MCF 10A (cell line): Measurements from ENCODE around the gene PPM1K. TPM values are rescaled to one million over a fixed set of nuclear protein-coding genes. Genes with fewer than 3 reads are reported as not detected.

ENCODE experiments used
- BruUV-seq: library from RNA; stranded (reverse); fragments of 400-500 nt; replicated peaks from 2 replicates; lab custom pipeline; 2021; lab: Mats Ljungman, UMichigan
- CTCF ChIA-PET: fragments of 300-600 bp; sonication (Branson Sonifier 250); formaldehyde crosslinking; extraction: SDS; loops from one replicate; lab custom pipeline; 2021; ENCODE audit warnings: antibody characterized with exemption, inconsistent platforms; lab: Yijun Ruan, JAX
- POLR2A ChIA-PET: fragments of 300-600, 350-650 bp; sonication (Branson Sonifier 250); formaldehyde crosslinking; extraction: SDS; loops from one replicate; lab custom pipeline; 2020; ENCODE audit warnings: antibody characterized with exemption, inconsistent platforms; lab: Yijun Ruan, JAX
- DNase-seq: peaks from one replicate; pipeline ENCODE4 v3.0.0-alpha.2; 2018; ENCODE audit not compliant: unreplicated experiment
- H3K27ac Mint-ChIP-seq: one replicate; pipeline ENCODE4 v1.8.0; 2022; ENCODE audit warnings: mild to moderate bottlenecking, low read depth, mixed read lengths; ENCODE audit not compliant: unreplicated experiment
- H3K27me3 Mint-ChIP-seq: one replicate; pipeline ENCODE4 v1.8.0; 2022; ENCODE audit warnings: mixed read lengths; ENCODE audit not compliant: insufficient read depth, unreplicated experiment
- H3K36me3 Mint-ChIP-seq: one replicate; pipeline ENCODE4 v1.8.0; 2022; ENCODE audit warnings: mild to moderate bottlenecking, moderate library complexity, mixed read lengths; ENCODE audit not compliant: insufficient read depth, unreplicated experiment
- H3K4me1 Mint-ChIP-seq: one replicate; pipeline ENCODE4 v1.8.0; 2022; ENCODE audit warnings: mixed read lengths; ENCODE audit not compliant: insufficient read depth, unreplicated experiment
- H3K4me3 Mint-ChIP-seq: one replicate; pipeline ENCODE4 v1.8.0; 2022; ENCODE audit warnings: mild to moderate bottlenecking, moderate library complexity, mixed read lengths; ENCODE audit not compliant: unreplicated experiment
- H3K9me3 Mint-ChIP-seq: one replicate; pipeline ENCODE4 v1.8.0; 2022; ENCODE audit warnings: mixed read lengths; ENCODE audit not compliant: unreplicated experiment
- CTCF ChIP-seq: fragments of 200-600 bp; IDR thresholded peaks from one replicate; pipeline ENCODE4 v1.8.0; 2022; ENCODE audit warnings: antibody characterized with exemption, mild to moderate bottlenecking; ENCODE audit not compliant: unreplicated experiment
- intact Hi-C: fragments of 100-400 bp; cut with micrococcal nuclease; formaldehyde crosslinking; loops from 2 replicates; pipeline ENCODE4 v1.14.1; 2022
- total RNA-seq: library from RNA; stranded (reverse); gene quantifications from 2 replicates; pipeline ENCODE4 v1.2.3, GENCODE V29; 2022

Gene PPM1K
- total RNA-seq, 1 experiment from 2014 or later, result 21.0 TPM

GRCh38 chr4:88215351-88215750 is 69.0 kb downstream of the PPM1K start:
- H3K36me3 Mint-ChIP-seq, result no peaks in the 10 kb centered on the region
- H3K27me3 Mint-ChIP-seq, result peaks cover 21% of the 10 kb centered on the region
- no TSS peak for BruUV-seq
- H3K4me3 Mint-ChIP-seq, result no peak overlapping the region
- ChIA-PET POLR2A (no interaction called here), CTCF (interaction anchor here (0.6 to 10.3 kb wide), 8 partner anchors 136 to 1704 kb away, joined by 3 to 199 read pairs (median 3); partner anchors contain the start of gene HERC5)
- TF ChIP-seq CTCF, result no peak
- no peak overlapping the region for H3K27ac Mint-ChIP-seq
- intact Hi-C loops, result loop anchor here (5.0 kb wide), 1 partner anchor 162 kb away; the partner anchor contains the start of gene HERC6
- H3K4me1 Mint-ChIP-seq, result no peaks in the 10 kb centered on the region
- H3K9me3 Mint-ChIP-seq, result no peaks in the 10 kb centered on the region
- DNase-seq, result no peak

GRCh38 chr4:88212253-88212561 is 72.2 kb downstream of the PPM1K start:
- intact Hi-C loops, result loop anchor here (1.0 to 5.0 kb wide), 7 partner anchors 157 to 535 kb away; no protein-coding TSS in a partner anchor
- ChIA-PET POLR2A (interaction anchor here (0.7 to 1.6 kb wide), 5 partner anchors 10 to 179 kb away, joined by 3 to 10 read pairs (median 3); no protein-coding TSS in a partner anchor), CTCF (interaction anchor here (0.7 to 10.3 kb wide), 42 partner anchors 12 to 668 kb away, joined by 3 to 199 read pairs (median 4); partner anchors contain the start of genes HERC5 and SPP1)
- H3K4me1 Mint-ChIP-seq, result no peaks in the 10 kb centered on the region
- BruUV-seq, result no TSS peak
- DNase-seq, result no peak
- no peaks in the 10 kb centered on the region for H3K36me3 Mint-ChIP-seq
- H3K4me3 Mint-ChIP-seq, result no peak overlapping the region
- no peaks in the 10 kb centered on the region for H3K9me3 Mint-ChIP-seq
- peaks cover 21% of the 10 kb centered on the region for H3K27me3 Mint-ChIP-seq
- no peak overlapping the region for H3K27ac Mint-ChIP-seq
- no peak for TF ChIP-seq CTCF

- DNase-seq, result peak; percentile 68
- Mint-ChIP-seq H3K4me1 (no peaks in the 10 kb centered on the region), H3K9me3 (no peaks in the 10 kb centered on the region), H3K36me3 (no peaks in the 10 kb centered on the region), H3K27me3 (peaks cover 21% of the 10 kb centered on the region), H3K4me3 (no peak overlapping the region), H3K27ac (no peak overlapping the region)
- intact Hi-C loops, result loop anchor here (1.0 to 5.0 kb wide), 7 partner anchors 156 to 534 kb away; no protein-coding TSS in a partner anchor
- POLR2A ChIA-PET, result interaction anchor here (0.7 to 1.6 kb wide), 6 partner anchors 10 to 179 kb away, joined by 3 to 10 read pairs (median 3); no protein-coding TSS in a partner anchor
- BruUV-seq, result no TSS peak
- CTCF ChIA-PET, result interaction anchor here (0.5 to 10.3 kb wide), 48 partner anchors 9 to 668 kb away, joined by 3 to 199 read pairs (median 4); partner anchors contain the start of genes HERC5 and SPP1
- peak; percentile 73 for TF ChIP-seq CTCF
Measured at GRCh38 chr4:88211473-88212252, 72.7 kb downstream of the PPM1K start.

GRCh38 chr4:88208156-88208555 is 76.2 kb downstream of the PPM1K start:
- no TSS peak for BruUV-seq
- ChIA-PET POLR2A (no interaction called here), CTCF (interaction anchor here (0.9 to 2.5 kb wide), 6 partner anchors 11 to 360 kb away, joined by 3 to 10 read pairs (median 5); no protein-coding TSS in a partner anchor)

More at GRCh38 chr4:88208156-88208555, 76.2 kb downstream of the PPM1K start:
- H3K27me3 Mint-ChIP-seq, result peaks cover 4% of the 10 kb centered on the region
- no peak overlapping the region for H3K27ac Mint-ChIP-seq
- no peaks in the 10 kb centered on the region for H3K4me1 Mint-ChIP-seq
- intact Hi-C loops, result no loop called here
- no peaks in the 10 kb centered on the region for H3K36me3 Mint-ChIP-seq
- no peaks in the 10 kb centered on the region for H3K9me3 Mint-ChIP-seq
- H3K4me3 Mint-ChIP-seq, result no peak overlapping the region
- DNase-seq, result no peak
- no peak for TF ChIP-seq CTCF
